ENCODE measurements around the gene CLASP1. TPM values are rescaled to one million over a fixed set of nuclear protein-coding genes. Genes with fewer than 3 reads are reported as not detected.

The CLASP1 gene
- total RNA-seq, 2 experiments from 2014 or later, result 64.6 to 66.5 TPM

GRCh38 chr2:121294881-121295840, 354.1 kb downstream of the CLASP1 start:
- CTCF ChIA-PET, result no interaction called here
- POLR2A ChIA-PET, result no interaction called here
- no peaks in the 10 kb centered on the region for H3K4me1 Mint-ChIP-seq

GRCh38 chr2:121293450-121294325, 355.6 kb downstream of the CLASP1 start:
- Mint-ChIP-seq H3K4me3 (no peak overlapping the region), H3K36me3 (ENCODE audit: low read depth) (no peaks in the 10 kb centered on the region), H3K4me1 (no peaks in the 10 kb centered on the region), H3K27ac (no peak overlapping the region), H3K27me3 (peaks cover 1% of the 10 kb centered on the region), H3K9me3 (no peaks in the 10 kb centered on the region)
- CTCF ChIA-PET, result no interaction called here
- no peak for DNase-seq
- POLR2A ChIA-PET, result no interaction called here

More at GRCh38 chr2:121294881-121295840, 354.1 kb downstream of the CLASP1 start:
- H3K36me3 Mint-ChIP-seq (ENCODE audit: low read depth), result no peaks in the 10 kb centered on the region
- no peak for DNase-seq
- peaks cover 1% of the 10 kb centered on the region for H3K27me3 Mint-ChIP-seq
- no peaks in the 10 kb centered on the region for H3K9me3 Mint-ChIP-seq
- H3K4me3 Mint-ChIP-seq, result no peak overlapping the region
- no peak overlapping the region for H3K27ac Mint-ChIP-seq

GRCh38 chr2:121291251-121291580, 358.0 kb downstream of the CLASP1 start:
- ChIA-PET CTCF (no interaction called here), POLR2A (no interaction called here)
- H3K4me1 Mint-ChIP-seq, result no peaks in the 10 kb centered on the region
- peaks cover 13% of the 10 kb centered on the region for H3K27me3 Mint-ChIP-seq
- no peaks in the 10 kb centered on the region for H3K9me3 Mint-ChIP-seq
- no peak for DNase-seq
- no peak overlapping the region for H3K27ac Mint-ChIP-seq
- no peak overlapping the region for H3K4me3 Mint-ChIP-seq
- H3K36me3 Mint-ChIP-seq (ENCODE audit: low read depth), result no peaks in the 10 kb centered on the region

GRCh38 chr2:121289271-121289670, 360.0 kb downstream of the CLASP1 start:
- Mint-ChIP-seq H3K27ac (no peak overlapping the region), H3K27me3 (peaks cover 21% of the 10 kb centered on the region), H3K4me1 (peaks cover 4% of the 10 kb centered on the region), H3K4me3 (no peak overlapping the region), H3K36me3 (ENCODE audit: low read depth) (no peaks in the 10 kb centered on the region), H3K9me3 (no peaks in the 10 kb centered on the region)
- DNase-seq, result no peak
- ChIA-PET POLR2A (no interaction called here), CTCF (no interaction called here)

- Mint-ChIP-seq H3K36me3 (ENCODE audit: low read depth) (no peaks in the 10 kb centered on the region), H3K27ac (no peak overlapping the region), H3K9me3 (no peaks in the 10 kb centered on the region), H3K27me3 (peaks cover 27% of the 10 kb centered on the region), H3K4me3 (no peak overlapping the region), H3K4me1 (peaks cover 8% of the 10 kb centered on the region)
- no peak for DNase-seq
- ChIA-PET POLR2A (no interaction called here), CTCF (no interaction called here)
These were observed 360.6 kb downstream of the CLASP1 start for GRCh38 chr2:121288454-121289231.

GRCh38 chr2:121287956-121288355, 361.3 kb downstream of the CLASP1 start:
- DNase-seq, result no peak

More at GRCh38 chr2:121287956-121288355, 361.3 kb downstream of the CLASP1 start:
- ChIA-PET POLR2A (no interaction called here), CTCF (interaction anchor here (0.6 kb wide), 1 partner anchor 145 kb away, joined by 3 read pairs; no protein-coding TSS in a partner anchor)
- H3K4me3 Mint-ChIP-seq, result no peak overlapping the region
- H3K27ac Mint-ChIP-seq, result no peak overlapping the region
- peaks cover 8% of the 10 kb centered on the region for H3K4me1 Mint-ChIP-seq
- H3K36me3 Mint-ChIP-seq (ENCODE audit: low read depth), result no peaks in the 10 kb centered on the region
- H3K27me3 Mint-ChIP-seq, result peaks cover 34% of the 10 kb centered on the region
- H3K9me3 Mint-ChIP-seq, result no peaks in the 10 kb centered on the region

Other genes starting within 250 kb of the CLASP1 start
- gene RNU4ATAC, start 118.6 kb downstream of the CLASP1 start, total RNA-seq, result not detected
- 10 to 100 TPM; 63.4 to 67.2 TPM for gene NIFK, start 87.4 kb upstream of the CLASP1 start, total RNA-seq
- 10 to 100 TPM; 52.7 to 56.7 TPM for gene TSN, start 106.2 kb upstream of the CLASP1 start, total RNA-seq

Data from activated CD4-positive, alpha-beta memory T cell treated with anti-CD3 and anti-CD28 coated beads, Interleukin-2, amount 10 ng/mL, durations not matched to agents 7 days and 5 days (primary cell).